Activated gamma-delta T cell treated with Interleukin-2 at 50 U/mL for 16 hours (primary cell): ENCODE measurements around the gene TRIM65.

Experiments
- DNase-seq: peaks from one replicate; pipeline ENCODE4 v3.0.0-alpha.2; 2020

Gene TRIM65

DNA sequence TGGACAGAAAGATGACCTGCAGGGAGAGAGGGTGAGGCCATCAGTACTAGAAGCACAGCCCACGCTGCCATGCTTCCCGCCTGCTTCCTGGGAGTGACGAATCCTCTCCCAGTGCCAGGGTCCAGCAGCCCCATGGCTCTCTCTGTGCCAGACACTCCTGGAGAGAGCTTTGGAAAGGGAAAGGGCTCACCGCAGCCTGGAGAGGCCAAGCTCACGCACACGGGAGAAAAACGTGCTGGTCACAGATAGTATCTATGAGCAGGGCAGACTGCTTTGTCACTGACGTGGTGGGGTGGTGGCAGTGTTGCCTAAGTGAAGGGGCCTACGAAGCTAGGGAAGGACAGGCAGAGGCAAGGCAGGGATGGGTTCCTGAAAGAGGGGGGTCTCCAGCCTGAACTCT is 47.0 kb downstream of the TRIM65 start:
- no peak for DNase-seq

DNA sequence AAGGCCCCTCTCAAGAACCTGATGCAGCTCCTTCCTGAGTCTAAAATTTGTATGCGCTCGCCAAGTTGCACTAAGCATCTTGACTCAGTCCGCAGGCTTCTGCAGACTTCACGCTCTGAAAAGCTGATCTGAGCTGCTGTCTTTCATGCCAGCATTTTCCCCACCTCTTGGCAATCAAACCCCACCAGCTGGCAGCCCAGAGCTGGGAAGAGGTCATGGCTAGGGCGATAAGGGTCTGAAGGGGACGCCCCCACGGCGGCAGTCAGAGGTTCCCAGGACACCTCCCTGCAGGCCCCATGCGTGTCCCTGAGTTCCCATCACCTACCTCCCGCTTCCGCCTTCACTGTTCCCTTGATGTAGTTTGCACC is 47.5 kb downstream of the TRIM65 start:
- no peak for DNase-seq

DNA sequence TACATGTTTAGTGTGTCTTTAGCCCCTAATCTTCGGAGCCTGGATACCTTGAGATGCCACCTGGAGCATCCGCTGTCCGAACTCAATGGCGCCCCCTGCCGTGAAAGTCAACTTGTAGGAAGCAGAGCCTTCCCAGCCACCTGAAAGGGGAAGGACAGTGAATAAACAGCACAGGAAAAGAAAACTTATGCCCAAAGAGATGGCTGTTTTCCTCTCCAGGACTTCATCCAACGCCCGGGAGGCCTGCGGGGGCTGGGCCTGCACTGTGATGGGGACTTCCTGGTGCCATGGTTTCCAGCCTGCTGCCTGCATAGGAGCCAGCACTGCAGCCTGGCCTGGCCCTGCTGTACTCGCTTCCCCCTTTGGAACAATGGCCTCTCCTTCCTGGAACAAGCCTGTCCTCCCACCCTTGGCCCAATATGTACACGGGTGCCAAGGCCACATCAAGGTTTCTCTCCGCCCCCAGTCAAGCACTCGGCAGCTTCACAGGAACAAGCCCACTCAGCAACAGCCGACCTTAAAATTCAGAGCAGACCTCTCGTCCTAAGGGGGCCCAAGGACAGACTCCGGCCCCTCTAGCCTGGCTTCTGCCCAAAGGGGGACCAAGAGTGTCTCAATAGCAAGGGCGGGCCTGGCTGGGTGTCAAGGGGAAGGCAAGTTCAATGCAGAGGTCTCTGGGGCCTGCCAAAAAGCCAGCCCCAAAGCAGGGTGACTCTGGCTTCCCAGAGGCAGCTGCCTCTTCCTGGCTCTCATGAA is 48.0 kb downstream of the TRIM65 start:
- DNase-seq = peak; percentile 82

DNA sequence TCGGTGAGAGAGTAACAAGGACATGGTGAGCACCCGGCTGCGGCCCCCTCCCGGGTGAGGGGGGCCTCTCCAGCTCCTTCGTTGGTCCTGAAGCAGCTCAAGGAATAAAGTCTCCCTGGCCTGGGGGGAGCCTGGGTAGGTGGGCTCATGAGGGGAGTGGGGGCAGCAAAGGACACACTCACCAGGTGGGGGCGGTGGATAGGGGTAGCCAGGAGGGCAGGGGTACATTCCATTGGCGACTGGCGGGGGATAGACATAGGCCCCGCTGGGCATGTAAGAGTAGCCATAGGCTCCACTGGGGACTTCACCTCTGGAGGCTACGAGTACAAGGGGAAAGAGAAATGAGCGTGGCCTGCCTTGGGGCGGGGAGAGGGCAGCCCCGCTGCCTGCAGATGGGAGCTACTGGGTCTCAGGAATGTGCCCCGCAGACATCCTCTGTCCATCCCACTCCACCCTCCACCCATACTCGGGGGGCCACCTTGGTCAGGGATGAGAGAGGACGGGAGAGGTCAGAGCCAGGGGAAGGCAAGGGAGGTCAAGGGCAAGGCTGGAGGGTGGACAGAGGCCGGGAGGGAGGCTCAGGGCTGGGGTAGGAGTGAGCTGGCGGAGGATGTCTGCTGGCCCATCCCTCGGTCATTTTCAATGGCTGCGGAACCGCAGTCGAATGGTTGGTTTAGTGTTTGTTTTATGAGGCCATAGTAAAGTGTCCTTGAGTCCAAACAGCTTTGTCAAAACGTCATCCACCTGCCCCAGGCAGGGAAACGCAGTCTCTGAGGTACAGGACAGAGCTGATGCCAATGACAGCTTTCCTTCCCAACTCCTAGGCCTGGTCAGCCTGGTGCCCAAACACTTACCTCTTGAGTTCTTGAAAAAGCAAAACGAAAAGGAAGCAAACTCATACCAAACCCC is 48.9 kb downstream of the TRIM65 start:
- DNase-seq = no peak

DNA sequence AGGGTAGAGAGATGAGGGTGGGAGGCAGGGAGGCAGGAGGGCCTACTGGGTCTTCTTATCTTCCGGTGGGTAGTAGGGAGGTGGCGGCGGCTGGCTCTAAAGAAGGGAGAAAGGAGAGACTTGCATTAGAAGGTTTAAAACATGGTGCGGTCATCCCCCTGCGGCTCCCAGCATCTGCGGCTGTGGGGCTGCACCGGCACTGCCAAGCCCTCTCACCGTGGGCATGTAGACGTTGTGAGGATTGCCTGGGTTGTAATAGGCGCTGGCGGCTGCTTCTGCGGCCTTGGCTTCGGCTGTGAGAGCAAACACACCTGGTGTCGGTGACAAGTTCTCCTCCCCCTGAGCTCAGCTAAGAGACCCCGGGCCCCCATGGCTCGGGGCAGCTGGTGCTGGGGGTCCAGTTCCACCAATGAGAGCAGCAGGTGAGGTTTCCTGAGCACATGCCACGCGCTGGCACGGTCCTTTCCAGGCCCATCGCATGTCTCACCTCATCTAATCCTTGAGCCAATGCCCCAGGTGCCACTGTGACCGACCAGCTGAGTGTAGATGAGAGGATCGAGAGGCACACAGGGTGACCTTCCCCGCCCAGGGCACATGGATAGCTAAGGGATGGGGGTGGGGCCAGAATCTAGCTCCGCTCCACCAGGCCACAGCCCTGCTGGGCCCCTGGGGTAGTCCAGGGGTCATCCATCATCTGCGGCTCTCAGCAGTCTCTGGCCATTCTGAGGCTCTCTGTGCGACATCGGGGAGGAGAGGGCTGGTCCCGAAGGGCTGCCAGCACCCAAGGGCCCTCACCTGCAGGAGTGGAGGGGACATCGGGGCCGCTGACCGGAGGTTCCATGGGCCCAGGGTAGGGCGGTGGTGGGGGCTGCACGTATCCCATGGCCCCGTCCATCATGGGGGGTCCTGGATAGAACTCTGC is 49.8 kb downstream of the TRIM65 start:
- DNase-seq = no peak

DNA sequence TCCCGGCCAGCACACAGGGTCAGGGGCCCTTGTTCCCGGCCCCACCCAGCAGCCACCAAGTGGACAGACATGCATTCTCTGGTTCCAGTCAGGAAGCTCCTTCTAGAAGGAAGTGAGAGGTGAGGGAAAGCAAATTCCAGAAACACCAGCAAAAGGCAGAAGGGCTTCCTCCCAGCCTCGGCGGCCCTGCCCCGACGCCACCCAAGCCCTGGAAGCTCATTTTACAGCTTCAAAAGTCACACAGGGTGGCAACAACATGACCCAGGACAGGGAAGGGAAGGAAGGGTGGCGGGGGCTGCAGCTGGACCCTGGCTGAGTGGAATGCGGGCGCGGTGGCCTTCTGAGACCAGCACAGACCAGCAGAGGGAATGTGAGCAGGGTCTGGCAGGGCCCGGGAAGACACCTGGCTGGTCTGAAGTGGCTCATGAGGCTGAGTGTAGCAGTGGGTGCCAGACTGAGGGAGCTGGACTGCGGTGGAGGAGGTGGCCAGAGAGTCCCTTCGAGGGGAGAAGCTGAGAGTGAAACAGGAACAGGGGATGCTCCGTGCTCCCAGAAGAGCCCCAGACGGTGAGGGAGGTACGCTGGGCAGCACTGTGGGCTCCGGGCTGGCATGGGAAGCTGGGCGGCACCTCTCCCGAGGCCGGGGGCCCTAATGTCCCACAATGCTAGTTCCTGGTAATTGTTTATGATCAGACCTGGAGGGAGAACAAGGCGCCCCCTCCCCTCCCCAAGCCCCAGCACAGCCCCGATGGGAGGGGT is 50.6 kb downstream of the TRIM65 start:
- DNase-seq = no peak

DNA sequence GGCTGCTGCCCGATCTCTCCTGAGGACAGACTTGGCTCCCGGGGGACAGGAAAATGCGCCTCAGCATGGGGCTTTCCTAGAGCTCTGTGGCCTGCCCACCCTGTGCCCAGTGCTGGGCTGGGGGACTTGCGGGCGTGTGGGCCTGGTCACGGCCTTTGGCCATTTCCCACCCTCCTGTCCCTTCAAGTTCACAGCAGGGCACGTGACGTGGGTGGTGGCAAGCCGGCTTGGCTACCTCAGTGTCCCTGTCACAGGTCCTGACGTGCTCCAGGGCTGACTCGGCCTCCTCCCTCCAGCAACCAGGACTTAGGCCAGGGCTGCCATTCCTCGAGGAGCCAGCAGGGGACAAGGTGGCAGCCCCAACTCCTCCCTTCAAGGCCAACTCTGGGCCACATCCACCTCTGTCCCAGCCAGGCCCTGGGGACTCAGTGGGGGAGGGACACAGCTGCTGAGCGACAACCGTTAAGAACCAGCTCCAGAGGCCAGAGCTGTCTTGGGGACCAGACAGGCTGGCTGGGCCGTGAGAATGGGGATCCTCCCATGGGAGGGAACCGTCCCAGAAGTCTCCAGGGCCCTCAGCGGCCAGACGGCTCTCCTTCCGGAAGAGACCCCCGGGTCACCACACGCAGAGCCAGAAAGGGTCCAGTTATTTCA is 51.6 kb downstream of the TRIM65 start:
- peak; percentile 48 for DNase-seq

DNA sequence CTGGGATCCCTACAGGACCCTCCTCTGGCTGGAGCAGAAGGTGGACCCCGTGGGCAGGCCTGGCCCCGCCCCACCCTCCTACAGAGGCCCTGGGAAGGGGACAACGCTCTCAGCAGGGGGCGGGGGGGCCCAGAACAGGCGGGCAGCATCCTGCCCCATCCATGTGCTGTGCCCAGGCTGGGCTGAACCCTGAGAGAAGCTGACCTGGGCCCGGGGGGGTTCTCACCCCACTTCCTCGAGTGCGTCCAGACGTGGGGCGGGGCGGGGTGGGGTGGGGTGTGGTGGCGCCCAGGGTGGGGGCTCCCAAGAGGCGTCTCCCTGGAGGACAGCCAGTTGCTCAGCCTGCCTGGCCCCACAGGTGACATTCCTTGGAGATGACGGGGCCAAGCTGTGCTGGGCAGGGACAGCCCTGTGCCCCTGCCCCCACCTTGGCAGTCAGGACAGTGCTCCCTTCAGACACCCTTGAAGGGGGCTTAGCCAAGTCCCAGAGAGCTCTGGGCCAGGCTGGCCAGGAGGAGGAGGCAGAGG is 52.2 kb downstream of the TRIM65 start:
- no peak for DNase-seq

DNA sequence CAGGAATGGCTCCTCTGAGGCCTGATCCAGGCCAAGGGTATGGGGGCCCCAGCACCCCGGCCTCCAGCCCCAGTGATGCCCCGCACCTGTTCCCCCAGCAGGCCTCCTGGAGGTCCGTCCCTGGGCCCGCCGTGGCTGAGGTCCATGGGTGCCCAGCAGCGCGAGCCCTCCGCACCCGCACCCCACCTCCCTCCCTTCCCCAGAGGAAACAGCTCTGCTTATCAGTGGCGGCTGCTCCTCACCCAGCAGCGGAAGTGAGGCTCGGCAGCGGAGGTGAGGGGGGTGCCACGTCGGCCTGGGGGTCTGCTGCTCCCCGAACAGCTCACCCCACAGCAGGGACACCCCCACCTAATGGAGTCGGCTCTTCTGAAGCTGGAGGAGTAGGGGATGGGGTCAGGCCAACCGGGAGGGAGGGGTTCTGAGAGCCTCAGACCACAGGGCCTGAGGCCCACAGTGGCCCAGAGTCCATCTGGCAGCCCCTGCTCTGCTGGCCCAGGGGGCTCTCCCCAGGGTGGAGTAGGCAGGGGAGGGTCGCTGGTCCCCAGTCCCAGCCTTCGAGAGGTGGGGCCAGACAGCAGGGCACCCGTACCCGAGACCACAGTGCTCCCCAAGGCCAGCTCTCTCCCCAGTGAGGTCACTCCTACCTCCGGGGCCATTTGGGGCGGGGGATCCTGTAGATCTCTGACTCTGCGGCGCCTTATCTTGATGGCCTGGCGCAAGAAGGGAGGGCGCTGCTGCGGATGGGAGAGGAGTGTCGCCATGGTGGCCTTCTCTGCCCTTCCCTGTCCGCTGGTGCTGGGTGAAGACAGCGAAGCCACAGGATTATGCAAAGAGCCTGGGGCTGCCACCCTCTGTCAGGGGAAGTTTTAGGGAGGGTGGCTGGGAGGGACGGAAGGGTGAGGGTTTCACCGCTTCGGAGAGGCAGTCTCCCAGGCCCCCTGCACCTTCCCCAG is 52.9 kb downstream of the TRIM65 start, which contains the start of gene UNC13D:
TSS of gene UNC13D (minus strand) at position 828 of the 953 bp plus-strand sequence. CDS start at position 761, 67 bp downstream.
- DNase-seq = peak; percentile 75

DNA sequence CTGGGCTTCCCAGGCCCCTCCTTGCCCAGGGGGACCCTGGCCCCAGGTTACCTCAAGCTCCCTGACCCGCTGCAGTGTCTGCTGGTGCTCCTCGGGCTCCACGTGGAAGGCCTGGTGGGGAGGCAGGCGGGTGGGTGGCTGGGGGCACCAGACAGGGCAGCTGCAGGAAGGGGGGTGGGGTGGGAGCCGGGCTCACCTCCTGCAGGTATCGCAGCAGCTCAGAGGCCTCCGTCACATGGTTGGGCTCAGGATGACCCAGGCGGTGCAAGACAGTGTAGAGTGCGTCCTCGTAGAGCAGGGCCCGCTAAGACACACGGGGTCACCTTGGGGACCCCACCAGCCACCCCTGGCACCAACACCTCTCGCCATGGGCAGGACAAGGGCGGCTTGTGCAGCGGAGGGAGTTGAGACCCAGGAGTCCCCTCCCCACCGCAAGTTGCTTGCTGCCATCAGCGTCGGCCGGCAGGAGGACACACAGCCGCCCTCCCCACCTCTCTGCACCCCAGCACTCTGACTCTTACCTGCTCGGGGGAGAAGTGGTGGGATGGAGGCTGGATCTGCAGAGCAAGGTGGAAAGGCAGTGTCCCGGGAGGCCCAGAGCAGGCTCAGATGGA is 53.7 kb downstream of the TRIM65 start:
- DNase-seq = peak; percentile 31

DNA sequence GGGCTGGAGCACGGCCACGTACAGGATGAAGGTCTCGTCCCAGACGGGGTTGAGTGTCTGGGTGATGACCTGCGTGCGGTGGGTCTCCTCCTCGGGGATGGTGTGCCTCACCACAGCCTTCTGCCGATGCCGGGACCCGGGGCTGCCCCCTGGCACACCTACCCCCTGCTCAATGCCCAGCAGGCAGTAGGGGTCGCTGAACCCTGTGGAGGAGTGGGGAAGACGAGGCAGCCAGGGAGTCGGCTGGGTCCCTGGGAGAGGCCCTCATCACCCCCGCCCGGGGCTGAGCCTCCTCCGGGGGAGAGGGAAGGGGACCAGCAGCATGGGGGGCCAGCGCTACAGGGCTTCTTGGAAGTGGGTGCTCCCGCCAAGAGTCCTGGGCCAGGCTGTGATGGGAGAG is 54.3 kb downstream of the TRIM65 start:
- DNase-seq = no peak

DNA sequence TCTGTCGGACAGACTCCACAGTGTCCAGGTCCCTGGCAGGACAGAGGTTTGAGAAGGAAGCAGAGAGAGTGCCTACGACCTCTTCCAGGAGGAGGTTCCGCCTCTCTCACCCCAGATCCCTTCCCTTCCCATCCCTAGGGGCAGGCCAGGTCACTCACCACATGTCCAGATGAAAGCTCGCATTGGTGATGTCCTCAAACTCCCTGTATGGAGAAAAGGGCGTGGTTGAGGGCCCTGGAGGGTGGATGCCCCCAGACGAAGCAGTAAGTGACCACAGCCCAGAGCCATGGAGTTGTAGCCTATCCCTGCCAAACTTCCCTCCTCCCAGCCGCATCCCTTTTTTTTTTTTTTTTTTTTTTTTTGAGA is 56.0 kb downstream of the TRIM65 start:
- no peak for DNase-seq

DNA sequence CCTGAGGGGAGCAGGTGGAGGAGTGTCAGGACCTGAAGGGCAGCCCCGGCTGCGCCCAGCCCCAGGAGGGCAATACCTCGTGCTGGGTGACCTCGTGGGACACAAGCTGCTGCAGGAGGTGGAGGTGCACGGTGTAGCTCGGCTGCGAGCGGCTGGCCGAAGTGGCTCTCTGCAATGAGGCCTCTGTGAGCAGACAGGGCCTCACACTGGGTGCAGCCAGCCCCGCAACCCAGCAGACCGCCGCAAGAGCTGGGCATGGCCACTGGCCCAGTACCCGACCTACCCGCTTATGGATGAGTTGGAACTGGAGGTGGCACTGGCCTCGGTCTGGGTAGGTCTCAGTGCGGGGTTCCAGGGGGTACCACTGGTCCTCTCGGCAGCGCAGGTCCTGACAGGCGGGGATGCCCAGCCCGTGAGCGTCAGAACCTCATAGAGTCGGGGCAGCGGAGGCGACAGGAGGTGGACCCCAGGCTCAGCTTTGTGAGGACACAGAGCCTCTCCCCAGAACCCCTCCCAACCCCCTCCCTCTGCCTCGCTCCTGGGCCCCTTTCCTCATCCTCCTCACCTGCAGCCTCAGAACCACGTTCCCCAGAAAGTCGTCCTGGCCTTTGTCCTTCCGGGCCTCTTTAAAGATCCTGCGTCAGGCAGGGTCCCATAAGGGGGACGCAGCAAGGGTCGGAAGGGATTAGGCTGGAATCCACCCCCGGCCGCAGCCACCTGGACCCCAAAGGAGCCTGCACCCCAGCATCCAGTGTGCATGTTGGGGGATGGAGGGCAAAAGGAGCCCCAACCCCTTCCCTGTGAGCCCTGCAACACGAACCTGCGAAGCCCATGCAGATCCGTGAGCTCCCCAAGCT is 56.6 kb downstream of the TRIM65 start:
- DNase-seq = no peak
